ENCODE data around the gene RCAN3. TPM values are rescaled to one million over a fixed set of nuclear protein-coding genes. Genes with fewer than 3 reads are reported as not detected.

Gene RCAN3
- total and polyA plus RNA-seq, 10 of the 15 experiments (the other 5 are each of a cell fraction or from before 2014, with no cell fraction given) = 0.02 to 0.46 (median 0.06) TPM; not detected in 3

DNA sequence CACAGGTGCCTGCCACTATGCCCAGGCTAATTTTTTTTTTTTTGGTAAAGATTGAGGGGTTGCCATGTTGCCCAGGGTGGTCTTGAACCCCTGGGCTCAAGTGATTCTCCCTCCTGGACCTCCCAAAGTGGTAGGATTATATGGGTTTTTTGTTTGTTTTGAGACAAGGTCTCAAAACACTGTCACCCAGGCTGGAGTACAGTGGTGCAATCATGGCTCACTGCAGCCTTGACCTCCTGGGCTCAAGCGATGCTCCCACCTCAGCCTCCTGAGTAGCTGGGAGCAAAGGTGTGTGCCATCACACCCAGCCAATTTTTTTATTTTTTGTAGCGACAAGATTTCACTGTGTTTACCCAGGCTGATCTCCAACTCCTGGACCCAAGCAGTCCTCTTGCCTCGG is 8.9 kb upstream of the RCAN3 start:
- ATAC-seq (no peak), FAIRE-seq (no peak), DNase-seq (ENCODE audit: low read depth, low spot score) (no peak)
- no TSS peak for BruUV-seq (replicated peaks)
- no peak for TF ChIP-seq SMARCA5 (IDR thresholded peaks at IDR 0.05)
- TF ChIP-seq, protein P1, sequence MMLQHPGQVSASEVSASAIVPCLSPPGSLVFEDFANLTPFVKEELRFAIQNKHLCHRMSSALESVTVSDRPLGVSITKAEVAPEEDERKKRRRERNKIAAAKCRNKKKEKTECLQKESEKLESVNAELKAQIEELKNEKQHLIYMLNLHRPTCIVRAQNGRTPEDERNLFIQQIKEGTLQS (IDR thresholded peaks at IDR 0.05; ENCODE audit: borderline replicate concordance, extremely low read depth, low read depth, low read length) = no peak
- TF ChIP-seq, protein P2, sequence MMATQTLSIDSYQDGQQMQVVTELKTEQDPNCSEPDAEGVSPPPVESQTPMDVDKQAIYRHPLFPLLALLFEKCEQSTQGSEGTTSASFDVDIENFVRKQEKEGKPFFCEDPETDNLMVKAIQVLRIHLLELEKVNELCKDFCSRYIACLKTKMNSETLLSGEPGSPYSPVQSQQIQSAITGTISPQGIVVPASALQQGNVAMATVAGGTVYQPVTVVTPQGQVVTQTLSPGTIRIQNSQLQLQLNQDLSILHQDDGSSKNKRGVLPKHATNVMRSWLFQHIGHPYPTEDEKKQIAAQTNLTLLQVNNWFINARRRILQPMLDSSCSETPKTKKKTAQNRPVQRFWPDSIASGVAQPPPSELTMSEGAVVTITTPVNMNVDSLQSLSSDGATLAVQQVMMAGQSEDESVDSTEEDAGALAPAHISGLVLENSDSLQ (IDR thresholded peaks at IDR 0.05) = no peak
- TF ChIP-seq GATAD2B (conservative IDR thresholded peaks at IDR 0.05; ENCODE audit: low read depth) = no peak
- no peak for TF ChIP-seq KLF5 (IDR thresholded peaks at IDR 0.05; ENCODE audit: partially characterized antibody)
- TF ChIP-seq RBBP5 (conservative IDR thresholded peaks at IDR 0.05) = no peak
- TF ChIP-seq RAD51 (IDR thresholded peaks at IDR 0.05) = no peak
- TF ChIP-seq, protein P3, sequence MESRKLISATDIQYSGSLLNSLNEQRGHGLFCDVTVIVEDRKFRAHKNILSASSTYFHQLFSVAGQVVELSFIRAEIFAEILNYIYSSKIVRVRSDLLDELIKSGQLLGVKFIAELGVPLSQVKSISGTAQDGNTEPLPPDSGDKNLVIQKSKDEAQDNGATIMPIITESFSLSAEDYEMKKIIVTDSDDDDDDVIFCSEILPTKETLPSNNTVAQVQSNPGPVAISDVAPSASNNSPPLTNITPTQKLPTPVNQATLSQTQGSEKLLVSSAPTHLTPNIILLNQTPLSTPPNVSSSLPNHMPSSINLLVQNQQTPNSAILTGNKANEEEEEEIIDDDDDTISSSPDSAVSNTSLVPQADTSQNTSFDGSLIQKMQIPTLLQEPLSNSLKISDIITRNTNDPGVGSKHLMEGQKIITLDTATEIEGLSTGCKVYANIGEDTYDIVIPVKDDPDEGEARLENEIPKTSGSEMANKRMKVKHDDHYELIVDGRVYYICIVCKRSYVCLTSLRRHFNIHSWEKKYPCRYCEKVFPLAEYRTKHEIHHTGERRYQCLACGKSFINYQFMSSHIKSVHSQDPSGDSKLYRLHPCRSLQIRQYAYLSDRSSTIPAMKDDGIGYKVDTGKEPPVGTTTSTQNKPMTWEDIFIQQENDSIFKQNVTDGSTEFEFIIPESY (IDR thresholded peaks at IDR 0.05) = no peak
- TF ChIP-seq SREBF2 (IDR thresholded peaks at IDR 0.05; ENCODE audit: low read length) = no peak
- no peak for TF ChIP-seq BCL11A (IDR thresholded peaks at IDR 0.05; ENCODE audit: low read depth, low read length)
- no peak for TF ChIP-seq CREM (IDR thresholded peaks at IDR 0.05; ENCODE audit: low read depth)
- TF ChIP-seq POLR2AphosphoS2 (IDR thresholded peaks at IDR 0.05; ENCODE audit: low read depth, low read length) = no peak
- TF ChIP-seq, protein P4, sequence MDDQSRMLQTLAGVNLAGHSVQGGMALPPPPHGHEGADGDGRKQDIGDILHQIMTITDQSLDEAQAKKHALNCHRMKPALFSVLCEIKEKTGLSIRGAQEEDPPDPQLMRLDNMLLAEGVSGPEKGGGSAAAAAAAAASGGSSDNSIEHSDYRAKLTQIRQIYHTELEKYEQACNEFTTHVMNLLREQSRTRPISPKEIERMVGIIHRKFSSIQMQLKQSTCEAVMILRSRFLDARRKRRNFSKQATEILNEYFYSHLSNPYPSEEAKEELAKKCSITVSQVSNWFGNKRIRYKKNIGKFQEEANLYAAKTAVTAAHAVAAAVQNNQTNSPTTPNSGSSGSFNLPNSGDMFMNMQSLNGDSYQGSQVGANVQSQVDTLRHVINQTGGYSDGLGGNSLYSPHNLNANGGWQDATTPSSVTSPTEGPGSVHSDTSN (IDR thresholded peaks at IDR 0.05; ENCODE audit: insufficient replicate concordance, low read depth, low read length) = no peak
- no peak for TF ChIP-seq NR2C2 (IDR thresholded peaks at IDR 0.05; ENCODE audit: borderline replicate concordance, control insufficient read depth, insufficient read length, low read depth)
- TF ChIP-seq NR2F1 (conservative IDR thresholded peaks at IDR 0.05) = no peak
- no peak for TF ChIP-seq RAD21 (IDR thresholded peaks at IDR 0.05; ENCODE audit: insufficient read depth, low read depth, low read length)
- TF ChIP-seq RCOR1 (conservative IDR thresholded peaks at IDR 0.05; ENCODE audit: low read depth, low read length) = no peak
- TF ChIP-seq HDGF (IDR thresholded peaks at IDR 0.05) = no peak
- no peak for TF ChIP-seq BRCA1 (IDR thresholded peaks at IDR 0.05; ENCODE audit: low read depth, low read length)
- Histone ChIP-seq H3K36me3 (ENCODE audit: control insufficient read depth in 2 of 2, insufficient read depth in 2 of 2, low read length in 1 of 2) (no peaks in the 10 kb centered on the region), H3K4me2 (ENCODE audit: control insufficient read depth, insufficient read depth) (no peak overlapping the region), H3K9me3 (replicated peaks; ENCODE audit: control insufficient read depth, insufficient read depth, low read length) (peaks cover 5% of the 10 kb centered on the region; the same call in 2 of the 3 replicates), H4K20me1 (ENCODE audit: control insufficient read depth, insufficient read depth) (no peaks in the 10 kb centered on the region), H2AFZ (ENCODE audit: control insufficient read depth, low read depth, low read length) (no peak overlapping the region), H3K9ac (ENCODE audit: control insufficient read depth, insufficient read depth, low read length) (no peak overlapping the region), H3K4me3 (no peak overlapping the region), H3K4me1 (ENCODE audit: control insufficient read depth, insufficient read depth, low read length) (no peaks in the 10 kb centered on the region), H3K27ac (ENCODE audit: control insufficient read depth, insufficient read depth) (no peak overlapping the region), H3K27me3 (replicated peaks in 1 of 2; ENCODE audit: control insufficient read depth in 2 of 2, insufficient read depth in 2 of 2, low read length in 1 of 2) (peaks cover 0 to 1% of the 10 kb centered on the region in 2 experiments; a peak in 2 of 4 replicates), H3K79me2 (ENCODE audit: control insufficient read depth, insufficient read depth, low read length) (no peaks in the 10 kb centered on the region)
- ChIA-PET RAD21 (ENCODE audit: unreplicated experiment) (no interaction called here), POLR2A (no interaction called here), CTCF (no interaction called here), SMC1A (ENCODE audit: uncharacterized antibody, unreplicated experiment) (no interaction called here)
- 59% methylated on average over 3 of the region's 3 CpGs for WGBS (ENCODE audit: insufficient coverage, insufficient replicate concordance, low lambda C conversion rate, missing lambda C conversion rate)
- intact Hi-C loops (cut with micrococcal nuclease; ENCODE audit: unreplicated experiment) = no loop called here
- in situ Hi-C loops (cut with MboI) = no loop called here

Measured in GM12878 (cell line).